ENCODE data around the gene ZNF367.

DNA sequence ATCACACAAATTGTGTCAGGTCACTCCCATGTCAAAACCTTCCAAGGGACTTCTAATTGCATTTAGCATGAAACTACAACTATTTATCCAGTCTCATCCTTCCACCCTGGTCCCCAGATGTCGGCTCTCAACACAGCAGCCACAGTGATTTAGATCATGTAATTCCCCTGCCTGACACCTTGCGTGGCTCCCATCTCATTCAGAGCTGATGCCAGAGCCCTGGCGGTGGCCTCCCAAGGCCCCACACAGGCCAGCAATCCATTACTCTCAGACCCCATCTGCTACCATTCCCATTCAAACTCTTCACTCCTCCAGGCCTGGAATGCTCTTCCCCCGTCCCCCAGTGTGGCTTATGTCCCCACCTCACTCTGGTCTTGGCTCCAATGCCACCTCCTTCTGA lies 37.0 kb downstream of the ZNF367 start:
- TF ChIP-seq ZFP30 (CRISPR knock-in tag; IDR thresholded peaks at IDR 0.05) (no peak), PPARA (CRISPR knock-in tag; IDR thresholded peaks at IDR 0.05; ENCODE audit: borderline replicate concordance) (no peak)

Measured in SK-N-SH treated with all-trans-retinoic acid at 6 μM for 48 hours (cell line).